ENCODE measurements around the gene PFN2.
"Not testable (repeated sequence)": the region's sequence is repeated elsewhere in the genome, so short reads cannot be mapped to it uniquely, and the experiment has no call there.

The PFN2 gene

GRCh38 chr3:149999421-149999820 lies 28.7 kb upstream of the PFN2 start:
- DNase-seq (ENCODE audit: low read depth, low spot score) = no peak
- no peaks in the 10 kb centered on the region for H3K27me3 ChIP-seq (ENCODE audit: insufficient read depth, insufficient read length)
- no peaks in the 10 kb centered on the region for H3K4me1 ChIP-seq (ENCODE audit: insufficient read depth, insufficient read length)
- no peak for TF ChIP-seq ZNF274 (IDR thresholded peaks at IDR 0.05; ENCODE audit: low read depth, low read length)
- no peak for TF ChIP-seq YY1 (IDR thresholded peaks at IDR 0.05; ENCODE audit: insufficient read depth, insufficient read length)
- TF ChIP-seq SUZ12 (IDR thresholded peaks at IDR 0.05; ENCODE audit: extremely low read depth, insufficient read depth, insufficient read length) = no peak
- H3K4me3 ChIP-seq (ENCODE audit: insufficient read length, low read depth) = no peak overlapping the region
- H3K9ac ChIP-seq (ENCODE audit: insufficient read length, low read depth) = no peak overlapping the region
- no peaks in the 10 kb centered on the region for H3K36me3 ChIP-seq (ENCODE audit: insufficient read depth, insufficient read length, low read length)
- peaks cover 13% of the 10 kb centered on the region for H3K9me3 ChIP-seq (ENCODE audit: insufficient read depth, low read length)

GRCh38 chr3:149998946-149999345 lies 28.3 kb upstream of the PFN2 start:
- H3K9ac ChIP-seq (ENCODE audit: insufficient read length, low read depth) = no peak overlapping the region

GRCh38 chr3:149992416-149993058 lies 21.8 kb upstream of the PFN2 start:
- DNase-seq (ENCODE audit: low read depth, low spot score) = no peak
- peaks cover 21% of the 10 kb centered on the region for H3K9me3 ChIP-seq (ENCODE audit: insufficient read depth, low read length)

More at GRCh38 chr3:149998946-149999345, 28.3 kb upstream of the PFN2 start:
- DNase-seq (ENCODE audit: low read depth, low spot score) = no peak
- no peak for TF ChIP-seq ZNF274 (IDR thresholded peaks at IDR 0.05; ENCODE audit: low read depth, low read length)
- TF ChIP-seq YY1 (IDR thresholded peaks at IDR 0.05; ENCODE audit: insufficient read depth, insufficient read length) = no peak
- TF ChIP-seq SUZ12 (IDR thresholded peaks at IDR 0.05; ENCODE audit: extremely low read depth, insufficient read depth, insufficient read length) = no peak
- Histone ChIP-seq H3K36me3 (ENCODE audit: insufficient read depth, insufficient read length, low read length) (no peaks in the 10 kb centered on the region), H3K4me1 (ENCODE audit: insufficient read depth, insufficient read length) (no peaks in the 10 kb centered on the region), H3K4me3 (ENCODE audit: insufficient read length, low read depth) (no peak overlapping the region), H3K9me3 (ENCODE audit: insufficient read depth, low read length) (peaks cover 14% of the 10 kb centered on the region), H3K27me3 (ENCODE audit: insufficient read depth, insufficient read length) (no peaks in the 10 kb centered on the region)

GRCh38 chr3:149990423-149990948 lies 19.8 kb upstream of the PFN2 start:
- no peaks in the 10 kb centered on the region for H3K27me3 ChIP-seq (ENCODE audit: insufficient read depth, insufficient read length)
- DNase-seq (ENCODE audit: low read depth, low spot score) = no peak
- H3K4me1 ChIP-seq (ENCODE audit: insufficient read depth, insufficient read length) = no peaks in the 10 kb centered on the region
- H3K9ac ChIP-seq (ENCODE audit: insufficient read length, low read depth) = no peak overlapping the region
- TF ChIP-seq SUZ12 (IDR thresholded peaks at IDR 0.05; ENCODE audit: extremely low read depth, insufficient read depth, insufficient read length) = no peak
- no peaks in the 10 kb centered on the region for H3K36me3 ChIP-seq (ENCODE audit: insufficient read depth, insufficient read length, low read length)
- peaks cover 21% of the 10 kb centered on the region for H3K9me3 ChIP-seq (ENCODE audit: insufficient read depth, low read length)
- H3K4me3 ChIP-seq (ENCODE audit: insufficient read length, low read depth) = no peak overlapping the region

More at GRCh38 chr3:149992416-149993058, 21.8 kb upstream of the PFN2 start:
- Histone ChIP-seq H3K27me3 (ENCODE audit: insufficient read depth, insufficient read length) (no peaks in the 10 kb centered on the region), H3K36me3 (ENCODE audit: insufficient read depth, insufficient read length, low read length) (no peaks in the 10 kb centered on the region), H3K4me3 (ENCODE audit: insufficient read length, low read depth) (no peak overlapping the region), H3K9ac (ENCODE audit: insufficient read length, low read depth) (no peak overlapping the region), H3K4me1 (ENCODE audit: insufficient read depth, insufficient read length) (no peaks in the 10 kb centered on the region)
- TF ChIP-seq YY1 (IDR thresholded peaks at IDR 0.05; ENCODE audit: insufficient read depth, insufficient read length) = no peak
- TF ChIP-seq ZNF274 (IDR thresholded peaks at IDR 0.05; ENCODE audit: low read depth, low read length) = no peak
- no peak for TF ChIP-seq SUZ12 (IDR thresholded peaks at IDR 0.05; ENCODE audit: extremely low read depth, insufficient read depth, insufficient read length)

GRCh38 chr3:149989307-149989706 lies 18.6 kb upstream of the PFN2 start:
- H3K4me1 ChIP-seq (ENCODE audit: insufficient read depth, insufficient read length) = no peaks in the 10 kb centered on the region
- DNase-seq (ENCODE audit: low read depth, low spot score) = no peak
- H3K9me3 ChIP-seq (ENCODE audit: insufficient read depth, low read length) = peaks cover 12% of the 10 kb centered on the region
- H3K36me3 ChIP-seq (ENCODE audit: insufficient read depth, insufficient read length, low read length) = no peaks in the 10 kb centered on the region
- no peak overlapping the region for H3K9ac ChIP-seq (ENCODE audit: insufficient read length, low read depth)
- no peak overlapping the region for H3K4me3 ChIP-seq (ENCODE audit: insufficient read length, low read depth)
- H3K27me3 ChIP-seq (ENCODE audit: insufficient read depth, insufficient read length) = no peaks in the 10 kb centered on the region
- TF ChIP-seq ZNF274 (IDR thresholded peaks at IDR 0.05; ENCODE audit: low read depth, low read length) (no peak), YY1 (IDR thresholded peaks at IDR 0.05; ENCODE audit: insufficient read depth, insufficient read length) (no peak), SUZ12 (IDR thresholded peaks at IDR 0.05; ENCODE audit: extremely low read depth, insufficient read depth, insufficient read length) (no peak)

- Histone ChIP-seq H3K4me3 (ENCODE audit: insufficient read length, low read depth) (no peak overlapping the region), H3K9me3 (ENCODE audit: insufficient read depth, low read length) (no peaks in the 10 kb centered on the region), H3K36me3 (ENCODE audit: insufficient read depth, insufficient read length, low read length) (no peaks in the 10 kb centered on the region), H3K4me1 (ENCODE audit: insufficient read depth, insufficient read length) (no peaks in the 10 kb centered on the region), H3K9ac (ENCODE audit: insufficient read length, low read depth) (no peak overlapping the region), H3K27me3 (ENCODE audit: insufficient read depth, insufficient read length) (no peaks in the 10 kb centered on the region)
- TF ChIP-seq YY1 (IDR thresholded peaks at IDR 0.05; ENCODE audit: insufficient read depth, insufficient read length) (no peak), SUZ12 (IDR thresholded peaks at IDR 0.05; ENCODE audit: extremely low read depth, insufficient read depth, insufficient read length) (no peak), ZNF274 (IDR thresholded peaks at IDR 0.05; ENCODE audit: low read depth, low read length) (no peak)
- no peak for DNase-seq (ENCODE audit: low read depth, low spot score)
Observed at GRCh38 chr3:149983628-149984027, 12.9 kb upstream of the PFN2 start.

GRCh38 chr3:149983053-149983452 lies 12.4 kb upstream of the PFN2 start:
- H3K9me3 ChIP-seq (ENCODE audit: insufficient read depth, low read length); H3K4me1 ChIP-seq (ENCODE audit: insufficient read depth, insufficient read length); H3K36me3 ChIP-seq (ENCODE audit: insufficient read depth, insufficient read length, low read length); DNase-seq (ENCODE audit: low read depth, low spot score); H3K27me3 ChIP-seq (ENCODE audit: insufficient read depth, insufficient read length); H3K4me3 ChIP-seq (ENCODE audit: insufficient read length, low read depth); H3K9ac ChIP-seq (ENCODE audit: insufficient read length, low read depth): not testable (repeated sequence)

- not testable (repeated sequence) for H3K4me3 ChIP-seq (ENCODE audit: insufficient read length, low read depth); DNase-seq (ENCODE audit: low read depth, low spot score); H3K36me3 ChIP-seq (ENCODE audit: insufficient read depth, insufficient read length, low read length); H3K4me1 ChIP-seq (ENCODE audit: insufficient read depth, insufficient read length); H3K9ac ChIP-seq (ENCODE audit: insufficient read length, low read depth); H3K27me3 ChIP-seq (ENCODE audit: insufficient read depth, insufficient read length); H3K9me3 ChIP-seq (ENCODE audit: insufficient read depth, low read length)
Observed at GRCh38 chr3:149981979-149982378, 11.3 kb upstream of the PFN2 start.

All from NT2/D1 (cell line).